Sigmoid colon (tissue), 7 donors: Measurements from ENCODE around the gene NUDT16L1. TPM values are rescaled to one million over a fixed set of nuclear protein-coding genes. Genes with fewer than 3 reads are reported as not detected.

Experiments
- DNase-seq: peaks from one replicate; pipeline ENCODE4 v3.0.0-alpha.2; 2019
- H3K27ac ChIP-seq, 4 donors: fragments of 200-600 bp; sonication (generic); one replicate each; pipeline ENCODE4 v1.5.1; 2016 to 2019; ENCODE audit warnings: mild to moderate bottlenecking in 1 of 4
- H3K27me3 ChIP-seq, 3 donors: fragments of 200-600 bp; sonication (generic); one replicate each; pipeline ENCODE4 v1.5.1; 2019; ENCODE audit warnings: mild to moderate bottlenecking in 1 of 3
- H3K36me3 ChIP-seq, 4 donors: fragments of 200-600 bp; sonication (generic); one replicate each; pipeline ENCODE4 v1.5.1; 2016 to 2019
- H3K4me1 ChIP-seq, 4 donors: fragments of 200-600 bp; sonication (generic); one replicate each; pipeline ENCODE4 v1.5.1; 2017 to 2019
- H3K4me3 ChIP-seq, 4 donors: fragments of 200-600 bp; sonication (generic); one replicate each; pipeline ENCODE4 v1.5.1; 2017 to 2019; ENCODE audit warnings: mild to moderate bottlenecking in 2 of 4, moderate library complexity in 1 of 4
- H3K9me3 ChIP-seq, 4 donors: fragments of 200-600 bp in 3 of 4; sonication (generic) in 3 of 4; one replicate each; pipeline versions ENCODE4 v1.5.1 to v1.6.1; 2013 to 2019
- EP300 ChIP-seq, 4 donors: sonication (generic); formaldehyde crosslinking; IDR thresholded peaks; one replicate each; pipeline ENCODE4 v1.6.1; 2017; ENCODE audit warnings: antibody characterized with exemption in 4 of 4
- POLR2A ChIP-seq, 2 donors: fragments of 450-650 bp; IDR thresholded peaks; one replicate each; pipeline ENCODE4 v1.6.1; 2016; ENCODE audit warnings: antibody characterized with exemption in 2 of 2, mild to moderate bottlenecking in 2 of 2, moderate library complexity in 2 of 2
- POLR2AphosphoS5 ChIP-seq, 4 donors: sonication (generic); formaldehyde crosslinking; IDR thresholded peaks; one replicate each; pipeline ENCODE4 v1.6.1; 2017; ENCODE audit warnings: antibody characterized with exemption in 4 of 4
- WGBS, 2 donors: extraction: QIAGEN DNeasy Blood & Tissue Kit; methylation state at CpG; one replicate each; pipeline ENCODE4 v1.1.7; 2013; 5-methylcytosine and 5-hydroxymethylcytosine counted together
- intact Hi-C: fragments of 100-400 bp; cut with DNase I; formaldehyde crosslinking; loops from one replicate; pipeline ENCODE4 v1.15.1; 2023
- polyA plus RNA-seq, 3 donors: library from polyadenylated mRNA; stranded (reverse); fragments of 200-250 nt; gene quantifications; one replicate each; pipeline ENCODE4 v1.2.3, GENCODE V29; 2013
- total RNA-seq, 4 donors: library from RNA; depleted of rRNA; stranded (reverse); fragments of >200 nt; gene quantifications; one replicate each; pipeline ENCODE4 v1.1.0, GENCODE V29; 2016
- TF ChIP-seq, protein P1 (sequence below), 4 experiments: fragments of 450-650 bp in 3 of 4; fragments of 200-600 bp in 1 of 4; IDR thresholded peaks; one replicate each; pipeline ENCODE4 v1.5.1; 2016 to 2019; ENCODE audit warnings: antibody characterized with exemption in 4 of 4, mild to moderate bottlenecking in 3 of 4, moderate library complexity in 2 of 4
- donor health status: healthy with polysubstance abuse.
- donor health status: Bipolar disorder and iron deficiency.
- donor health status: healthy.

The NUDT16L1 gene
- total and polyA plus RNA-seq, 7 donors = 16.6 to 75.1 (median 21.8) TPM

- Histone ChIP-seq H3K27me3 (no peaks in the 10 kb centered on the region), H3K27ac (no peak overlapping the region), H3K9me3 (no peaks in the 10 kb centered on the region), H3K4me1 (peaks cover 0 to 17% (median 15%) of the 10 kb centered on the region in 4 donors), H3K36me3 (peaks cover 17 to 82% (median 43%) of the 10 kb centered on the region in 4 donors), H3K4me3 (no peak overlapping the region)
- no peak for DNase-seq
- WGBS, 2 donors = 96 to 97% methylated on average over 25 of the region's 25 CpGs
- TF ChIP-seq, protein P1, sequence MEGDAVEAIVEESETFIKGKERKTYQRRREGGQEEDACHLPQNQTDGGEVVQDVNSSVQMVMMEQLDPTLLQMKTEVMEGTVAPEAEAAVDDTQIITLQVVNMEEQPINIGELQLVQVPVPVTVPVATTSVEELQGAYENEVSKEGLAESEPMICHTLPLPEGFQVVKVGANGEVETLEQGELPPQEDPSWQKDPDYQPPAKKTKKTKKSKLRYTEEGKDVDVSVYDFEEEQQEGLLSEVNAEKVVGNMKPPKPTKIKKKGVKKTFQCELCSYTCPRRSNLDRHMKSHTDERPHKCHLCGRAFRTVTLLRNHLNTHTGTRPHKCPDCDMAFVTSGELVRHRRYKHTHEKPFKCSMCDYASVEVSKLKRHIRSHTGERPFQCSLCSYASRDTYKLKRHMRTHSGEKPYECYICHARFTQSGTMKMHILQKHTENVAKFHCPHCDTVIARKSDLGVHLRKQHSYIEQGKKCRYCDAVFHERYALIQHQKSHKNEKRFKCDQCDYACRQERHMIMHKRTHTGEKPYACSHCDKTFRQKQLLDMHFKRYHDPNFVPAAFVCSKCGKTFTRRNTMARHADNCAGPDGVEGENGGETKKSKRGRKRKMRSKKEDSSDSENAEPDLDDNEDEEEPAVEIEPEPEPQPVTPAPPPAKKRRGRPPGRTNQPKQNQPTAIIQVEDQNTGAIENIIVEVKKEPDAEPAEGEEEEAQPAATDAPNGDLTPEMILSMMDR (IDR thresholded peaks at IDR 0.05) = no peak
- TF ChIP-seq POLR2A (IDR thresholded peaks at IDR 0.05) = no peak
- no peak for TF ChIP-seq EP300 (IDR thresholded peaks at IDR 0.05)
- TF ChIP-seq POLR2AphosphoS5 (IDR thresholded peaks at IDR 0.05) = no peak
- intact Hi-C loops = no loop called here
Measured at GRCh38 chr16:4656695-4657686, 36.4 kb upstream of the NUDT16L1 start.

DNA sequence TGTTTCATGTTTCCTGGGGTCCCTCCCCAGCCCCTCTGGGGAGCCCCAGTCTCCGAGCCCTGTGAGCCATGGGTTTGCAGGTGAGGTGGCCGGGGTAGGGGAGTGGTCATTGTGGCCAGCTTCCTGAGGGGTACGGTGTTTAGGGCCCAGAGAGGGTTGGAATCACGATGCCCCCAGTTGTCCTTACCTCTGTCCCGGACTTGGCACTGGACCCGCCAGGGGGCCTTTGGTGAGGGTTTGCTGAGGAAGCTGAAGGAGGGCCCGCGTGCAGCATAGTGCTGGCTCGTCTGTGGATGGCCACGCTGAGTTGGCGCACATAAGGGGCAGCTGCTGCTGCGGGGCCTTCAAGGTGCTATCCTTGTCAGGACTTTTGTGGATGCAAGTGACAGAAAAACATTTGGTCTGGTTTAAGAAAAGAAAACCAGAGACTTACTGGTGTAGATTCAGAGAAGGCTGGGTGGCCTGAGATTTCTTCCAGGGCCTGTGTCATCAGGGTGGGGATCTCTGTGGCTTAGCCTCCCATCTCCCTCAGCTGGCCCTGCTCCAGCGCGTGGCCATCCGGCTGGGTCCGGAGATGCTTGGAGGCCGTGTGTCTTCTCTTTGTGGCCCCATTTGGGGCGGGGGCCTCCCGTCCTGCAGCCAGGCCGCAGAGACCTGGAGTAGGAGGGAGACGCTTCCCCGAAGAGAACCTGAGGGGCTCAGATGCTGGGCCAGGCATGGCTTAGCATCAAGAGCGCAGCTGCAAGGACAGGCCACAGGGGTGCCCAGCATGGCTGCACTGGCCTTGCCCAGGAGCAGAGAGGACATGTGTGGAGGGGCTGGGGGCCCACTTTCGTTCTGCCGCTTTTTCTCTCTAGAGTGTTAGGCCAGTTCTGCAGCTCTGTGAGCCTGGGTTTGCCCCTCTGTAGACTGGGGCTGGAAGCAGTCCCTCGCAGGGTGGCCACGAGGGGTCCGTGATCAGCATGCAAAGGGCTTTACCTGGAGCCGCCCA lies 33.7 kb upstream of the NUDT16L1 start:
- H3K4me1 ChIP-seq = peaks cover 0 to 18% (median 16%) of the 10 kb centered on the region in 4 donors
- no peak for DNase-seq
- 92 to 94% methylated on average over 29 of the region's 29 CpGs for WGBS, 2 donors
- H3K36me3 ChIP-seq = peaks cover 6 to 67% (median 30%) of the 10 kb centered on the region in 4 donors
- intact Hi-C loops = no loop called here
- peak overlapping the region in 2 of 4 donors; percentile 36 to 45 for H3K27ac ChIP-seq
- TF ChIP-seq, protein P1 (IDR thresholded peaks at IDR 0.05) = no peak
- TF ChIP-seq POLR2A (IDR thresholded peaks at IDR 0.05) (no peak), EP300 (IDR thresholded peaks at IDR 0.05) (no peak), POLR2AphosphoS5 (IDR thresholded peaks at IDR 0.05) (no peak)
- H3K9me3 ChIP-seq = no peaks in the 10 kb centered on the region
- H3K4me3 ChIP-seq = no peak overlapping the region
- no peaks in the 10 kb centered on the region for H3K27me3 ChIP-seq

GRCh38 chr16:4660454-4661007 lies 32.8 kb upstream of the NUDT16L1 start:
- intact Hi-C loops = no loop called here
- no peak overlapping the region for H3K4me3 ChIP-seq
- no peaks in the 10 kb centered on the region for H3K9me3 ChIP-seq
- DNase-seq = no peak
- peaks cover 4 to 65% (median 26%) of the 10 kb centered on the region in 4 donors for H3K36me3 ChIP-seq
- peaks cover 0 to 18% (median 16%) of the 10 kb centered on the region in 4 donors for H3K4me1 ChIP-seq
- WGBS, 2 donors = 47 to 71% methylated on average over 18 of the region's 18 CpGs
- TF ChIP-seq POLR2A (IDR thresholded peaks at IDR 0.05) (no peak), POLR2AphosphoS5 (IDR thresholded peaks at IDR 0.05) (no peak), EP300 (IDR thresholded peaks at IDR 0.05) (no peak)
- TF ChIP-seq, protein P1 (IDR thresholded peaks at IDR 0.05) = no peak
- H3K27ac ChIP-seq = peak overlapping the region in 3 of 4 donors; percentile 7 to 45 (median 36)
- no peaks in the 10 kb centered on the region for H3K27me3 ChIP-seq

GRCh38 chr16:4661661-4662060 lies 31.7 kb upstream of the NUDT16L1 start:
- intact Hi-C loops = no loop called here
- Histone ChIP-seq H3K4me3 (no peak overlapping the region), H3K9me3 (no peaks in the 10 kb centered on the region), H3K4me1 (peaks cover 0 to 18% (median 16%) of the 10 kb centered on the region in 4 donors), H3K27ac (no peak overlapping the region), H3K36me3 (peaks cover 5 to 63% (median 25%) of the 10 kb centered on the region in 4 donors), H3K27me3 (no peaks in the 10 kb centered on the region)
- no peak for DNase-seq
- TF ChIP-seq POLR2A (IDR thresholded peaks at IDR 0.05) = no peak
- no peak for TF ChIP-seq EP300 (IDR thresholded peaks at IDR 0.05)
- TF ChIP-seq POLR2AphosphoS5 (IDR thresholded peaks at IDR 0.05) = no peak
- TF ChIP-seq, protein P1 (IDR thresholded peaks at IDR 0.05) = no peak
- WGBS, 2 donors = 65 to 88% methylated on average over 11 of the region's 11 CpGs
